Sigmoid colon (tissue), 7 donors: ENCODE results near the gene FBXO17. TPM values are rescaled to one million over a fixed set of nuclear protein-coding genes. Genes with fewer than 3 reads are reported as not detected.
A peak's percentile ranks its signal among the peaks of the same experiment; 100 is the strongest.

ENCODE experiments used
- DNase-seq: peaks from one replicate; pipeline ENCODE4 v3.0.0-alpha.2; 2019
- H3K27ac ChIP-seq, 4 donors: fragments of 200-600 bp; sonication (generic); one replicate each; pipeline ENCODE4 v1.5.1; 2016 to 2019; ENCODE audit warnings: mild to moderate bottlenecking in 1 of 4
- H3K27me3 ChIP-seq, 3 donors: fragments of 200-600 bp; sonication (generic); one replicate each; pipeline ENCODE4 v1.5.1; 2019; ENCODE audit warnings: mild to moderate bottlenecking in 1 of 3
- H3K36me3 ChIP-seq, 4 donors: fragments of 200-600 bp; sonication (generic); one replicate each; pipeline ENCODE4 v1.5.1; 2016 to 2019
- H3K4me1 ChIP-seq, 4 donors: fragments of 200-600 bp; sonication (generic); one replicate each; pipeline ENCODE4 v1.5.1; 2017 to 2019
- H3K4me3 ChIP-seq, 4 donors: fragments of 200-600 bp; sonication (generic); one replicate each; pipeline ENCODE4 v1.5.1; 2017 to 2019; ENCODE audit warnings: mild to moderate bottlenecking in 2 of 4, moderate library complexity in 1 of 4
- H3K9me3 ChIP-seq, 4 donors: fragments of 200-600 bp in 3 of 4; sonication (generic) in 3 of 4; one replicate each; pipeline versions ENCODE4 v1.5.1 to v1.6.1; 2013 to 2019
- EP300 ChIP-seq, 4 donors: sonication (generic); formaldehyde crosslinking; IDR thresholded peaks; one replicate each; pipeline ENCODE4 v1.6.1; 2017; ENCODE audit warnings: antibody characterized with exemption in 4 of 4
- POLR2A ChIP-seq, 2 donors: fragments of 450-650 bp; IDR thresholded peaks; one replicate each; pipeline ENCODE4 v1.6.1; 2016; ENCODE audit warnings: antibody characterized with exemption in 2 of 2, mild to moderate bottlenecking in 2 of 2, moderate library complexity in 2 of 2
- POLR2AphosphoS5 ChIP-seq, 4 donors: sonication (generic); formaldehyde crosslinking; IDR thresholded peaks; one replicate each; pipeline ENCODE4 v1.6.1; 2017; ENCODE audit warnings: antibody characterized with exemption in 4 of 4
- WGBS, 2 donors: extraction: QIAGEN DNeasy Blood & Tissue Kit; methylation state at CpG; one replicate each; pipeline ENCODE4 v1.1.7; 2013; 5-methylcytosine and 5-hydroxymethylcytosine counted together
- intact Hi-C: fragments of 100-400 bp; cut with DNase I; formaldehyde crosslinking; loops from one replicate; pipeline ENCODE4 v1.15.1; 2023
- polyA plus RNA-seq, 3 donors: library from polyadenylated mRNA; stranded (reverse); fragments of 200-250 nt; gene quantifications; one replicate each; pipeline ENCODE4 v1.2.3, GENCODE V29; 2013
- total RNA-seq, 4 donors: library from RNA; depleted of rRNA; stranded (reverse); fragments of >200 nt; gene quantifications; one replicate each; pipeline ENCODE4 v1.1.0, GENCODE V29; 2016
- TF ChIP-seq, protein P1 (sequence below), 4 experiments: fragments of 450-650 bp in 3 of 4; fragments of 200-600 bp in 1 of 4; IDR thresholded peaks; one replicate each; pipeline ENCODE4 v1.5.1; 2016 to 2019; ENCODE audit warnings: antibody characterized with exemption in 4 of 4, mild to moderate bottlenecking in 3 of 4, moderate library complexity in 2 of 4
- donor health status: healthy with polysubstance abuse.
- donor health status: Bipolar disorder and iron deficiency.
- donor health status: healthy.

FBXO17 gene
- total and polyA plus RNA-seq, 7 donors = 1.6 to 28.6 (median 20.3) TPM

DNA sequence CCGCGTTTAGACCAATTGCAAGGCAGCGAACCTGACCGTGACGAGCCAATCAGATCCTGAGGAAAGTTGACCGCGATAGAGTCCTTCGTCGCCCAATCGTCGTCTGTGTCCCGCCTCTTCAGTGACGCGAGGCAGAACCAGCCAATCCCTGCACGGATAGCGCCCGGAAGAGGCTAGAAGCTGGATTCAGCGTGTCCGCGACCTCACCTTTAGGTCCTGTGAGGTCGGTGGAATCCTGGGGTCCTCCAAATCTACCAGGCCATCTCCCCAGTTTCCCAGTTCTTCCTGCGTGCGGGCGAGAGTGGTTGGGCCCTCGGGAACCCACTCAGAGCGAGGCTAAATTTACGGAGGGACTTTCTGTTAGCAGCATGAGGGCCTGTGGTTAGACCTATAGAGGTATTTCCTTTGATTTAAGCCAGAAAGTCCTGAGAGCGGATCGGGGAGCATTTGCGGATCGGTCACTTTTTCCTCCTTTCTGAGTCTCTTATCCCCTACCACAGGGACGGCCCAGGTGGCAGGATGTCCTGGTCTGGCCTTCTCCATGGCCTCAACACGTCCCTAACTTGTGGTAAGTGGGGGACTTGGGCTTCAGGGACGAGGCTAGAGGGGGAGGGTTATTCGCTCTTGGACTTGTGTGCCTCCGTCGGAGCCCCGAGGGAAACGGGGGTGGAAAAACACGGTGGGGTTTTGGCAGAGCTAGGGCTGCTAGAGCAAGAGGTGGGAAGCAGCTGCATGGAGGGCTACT lies 44.6 kb downstream of the FBXO17 start, which contains the start of gene MRPS12:
TSS of gene MRPS12 (plus strand) at position 169 of the 745 bp plus-strand sequence. CDS start at position 520, 351 bp downstream.
- Histone ChIP-seq H3K9me3 (no peaks in the 10 kb centered on the region), H3K4me3 (peak within 1 kb of the TSS; percentile 59 to 73 (median 64)), H3K27me3 (no peaks in the 10 kb centered on the region), H3K36me3 (peaks cover 0 to 18% (median 7%) of the 10 kb centered on the region in 4 donors), H3K27ac (peak within 1 kb of the TSS; percentile 84 to 91 (median 89)), H3K4me1 (peaks cover 0 to 27% (median 21%) of the 10 kb centered on the region in 4 donors)
- intact Hi-C loops = loop anchor here (1.0 to 5.0 kb wide), 6 partner anchors 30 to 528 kb away; partner anchors contain the start of genes EIF3K, FAM98C and MAP4K1
- TF ChIP-seq, protein P1, sequence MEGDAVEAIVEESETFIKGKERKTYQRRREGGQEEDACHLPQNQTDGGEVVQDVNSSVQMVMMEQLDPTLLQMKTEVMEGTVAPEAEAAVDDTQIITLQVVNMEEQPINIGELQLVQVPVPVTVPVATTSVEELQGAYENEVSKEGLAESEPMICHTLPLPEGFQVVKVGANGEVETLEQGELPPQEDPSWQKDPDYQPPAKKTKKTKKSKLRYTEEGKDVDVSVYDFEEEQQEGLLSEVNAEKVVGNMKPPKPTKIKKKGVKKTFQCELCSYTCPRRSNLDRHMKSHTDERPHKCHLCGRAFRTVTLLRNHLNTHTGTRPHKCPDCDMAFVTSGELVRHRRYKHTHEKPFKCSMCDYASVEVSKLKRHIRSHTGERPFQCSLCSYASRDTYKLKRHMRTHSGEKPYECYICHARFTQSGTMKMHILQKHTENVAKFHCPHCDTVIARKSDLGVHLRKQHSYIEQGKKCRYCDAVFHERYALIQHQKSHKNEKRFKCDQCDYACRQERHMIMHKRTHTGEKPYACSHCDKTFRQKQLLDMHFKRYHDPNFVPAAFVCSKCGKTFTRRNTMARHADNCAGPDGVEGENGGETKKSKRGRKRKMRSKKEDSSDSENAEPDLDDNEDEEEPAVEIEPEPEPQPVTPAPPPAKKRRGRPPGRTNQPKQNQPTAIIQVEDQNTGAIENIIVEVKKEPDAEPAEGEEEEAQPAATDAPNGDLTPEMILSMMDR (IDR thresholded peaks at IDR 0.05) = no peak
- TF ChIP-seq EP300 (IDR thresholded peaks at IDR 0.05) (no peak), POLR2AphosphoS5 (IDR thresholded peaks at IDR 0.05) (peak in 3 of 4 donors; percentile 65 to 86 (median 86)), POLR2A (IDR thresholded peaks at IDR 0.05) (peak in 1 of 2 donors; percentile 43)
- peak; percentile 99 for DNase-seq
- WGBS, 2 donors = 0 to 1% methylated on average over 40 of the region's 40 CpGs

DNA sequence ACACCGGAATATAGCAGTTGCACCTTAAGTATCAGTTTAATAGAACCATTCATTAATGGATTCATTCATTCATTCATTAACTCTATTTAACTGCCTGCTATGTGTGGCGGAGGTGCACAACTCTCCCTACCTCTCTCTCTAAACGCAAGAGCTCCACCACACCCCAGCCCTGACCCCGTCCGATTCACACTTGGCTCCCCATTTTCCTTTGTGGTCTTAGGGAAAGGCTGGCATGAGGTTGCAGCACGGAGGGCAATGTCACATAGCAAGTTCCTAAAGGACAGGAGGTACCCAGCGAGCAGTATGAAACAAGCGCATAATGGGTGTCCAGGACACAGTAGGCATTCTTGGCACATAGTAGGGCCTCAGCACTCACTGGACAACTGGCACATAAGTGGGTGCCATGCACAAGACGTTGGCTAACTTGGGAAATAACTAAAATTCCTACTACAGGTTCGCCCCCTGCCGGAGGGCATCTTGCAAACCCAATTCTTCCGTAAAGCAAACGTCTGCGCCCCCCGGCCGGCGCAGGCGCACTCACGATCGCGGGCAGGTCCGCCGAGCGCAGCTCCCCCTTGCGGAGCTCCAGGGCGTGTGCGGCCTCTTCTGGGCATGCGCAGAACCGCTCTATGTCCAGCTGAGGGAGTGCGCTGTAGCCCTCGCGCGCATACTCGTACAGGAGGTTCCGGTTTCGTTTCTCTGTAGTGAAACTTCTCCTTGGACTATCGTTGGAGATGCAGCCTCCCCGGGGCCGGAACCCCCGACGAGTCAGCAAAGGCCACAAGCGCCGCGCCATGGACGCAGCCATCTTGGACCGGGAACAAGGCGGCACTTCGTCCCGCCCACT lies 45.4 kb downstream of the FBXO17 start, which contains the start of gene SARS2:
TSS of gene SARS2 (minus strand) at position 835 of the 847 bp plus-strand sequence. CDS start at position 808, 27 bp downstream.
- H3K9me3 ChIP-seq = no peaks in the 10 kb centered on the region
- TF ChIP-seq POLR2A (IDR thresholded peaks at IDR 0.05) (no peak), POLR2AphosphoS5 (IDR thresholded peaks at IDR 0.05) (peak in 1 of 4 donors; percentile 48), EP300 (IDR thresholded peaks at IDR 0.05) (no peak)
- TF ChIP-seq, protein P1 (IDR thresholded peaks at IDR 0.05) = peak; percentile 95 to 98 (median 98)
- H3K27ac ChIP-seq = peak within 1 kb of the TSS; percentile 84 to 91 (median 89)
- 2 to 3% methylated on average over 49 of the region's 49 CpGs for WGBS, 2 donors
- H3K36me3 ChIP-seq = peaks cover 0 to 26% (median 10%) of the 10 kb centered on the region in 4 donors
- peak; percentile 96 for DNase-seq
- H3K4me1 ChIP-seq = peaks cover 0 to 27% (median 21%) of the 10 kb centered on the region in 4 donors
- intact Hi-C loops = loop anchor here (1.0 to 5.0 kb wide), 6 partner anchors 29 to 527 kb away; partner anchors contain the start of genes EIF3K, FAM98C and MAP4K1
- H3K4me3 ChIP-seq = peak within 1 kb of the TSS; percentile 59 to 73 (median 64)
- no peaks in the 10 kb centered on the region for H3K27me3 ChIP-seq

GRCh38 chr19:38928391-38929001 lies 47.0 kb downstream of the FBXO17 start:
- DNase-seq = no peak
- no peaks in the 10 kb centered on the region for H3K9me3 ChIP-seq
- 77 to 86% methylated on average over 4 of the region's 4 CpGs for whole genome bisulfite sequencing, 2 donors
- H3K4me1 ChIP-seq = peaks cover 0 to 27% (median 21%) of the 10 kb centered on the region in 4 donors
- intact Hi-C loops = no loop called here
- TF ChIP-seq POLR2A (IDR thresholded peaks at IDR 0.05) = no peak
- TF ChIP-seq POLR2AphosphoS5 (IDR thresholded peaks at IDR 0.05) = no peak
- H3K36me3 ChIP-seq = peaks cover 0 to 42% (median 15%) of the 10 kb centered on the region in 4 donors
- H3K27me3 ChIP-seq = no peaks in the 10 kb centered on the region
- H3K27ac ChIP-seq = no peak overlapping the region
- H3K4me3 ChIP-seq = no peak overlapping the region

DNA sequence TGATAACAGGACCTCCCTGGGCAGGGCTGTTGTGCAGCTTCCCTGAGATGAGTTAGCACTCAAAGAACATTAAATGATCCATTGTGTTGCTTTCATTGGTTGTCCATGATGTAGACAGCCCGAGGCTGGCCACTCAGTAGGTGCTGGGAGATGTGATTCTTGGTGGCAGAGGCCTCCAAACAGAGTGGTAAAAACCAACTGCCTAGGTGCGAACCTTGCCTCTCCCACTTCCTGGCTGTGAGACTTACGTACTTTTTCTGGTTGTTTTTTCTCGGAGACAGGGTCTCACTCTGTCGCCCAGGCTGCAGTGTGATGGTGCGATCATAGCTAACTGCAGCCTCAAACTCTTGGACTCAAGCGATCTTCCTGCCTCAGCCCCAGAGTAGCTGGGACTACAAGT lies 51.2 kb downstream of the FBXO17 start:
- no peak for DNase-seq
- Histone ChIP-seq H3K27me3 (no peaks in the 10 kb centered on the region), H3K4me1 (peaks cover 0 to 1% (median 0%) of the 10 kb centered on the region in 4 donors), H3K36me3 (peaks cover 0 to 43% (median 7%) of the 10 kb centered on the region in 4 donors), H3K4me3 (no peak overlapping the region), H3K27ac (no peak overlapping the region), H3K9me3 (no peaks in the 10 kb centered on the region)
- WGBS, 2 donors = 93 to 97% methylated on average over 7 of the region's 7 CpGs
- TF ChIP-seq EP300 (IDR thresholded peaks at IDR 0.05) (no peak), POLR2AphosphoS5 (IDR thresholded peaks at IDR 0.05) (no peak), POLR2A (IDR thresholded peaks at IDR 0.05) (no peak)
- TF ChIP-seq, protein P1 (IDR thresholded peaks at IDR 0.05) = no peak
- intact Hi-C loops = no loop called here
